Stomach (tissue), 4 donors: ENCODE results near the gene SGIP1.

Source experiments
- EP300 ChIP-seq: sonication (generic); formaldehyde crosslinking; IDR thresholded peaks from one replicate; pipeline ENCODE4 v1.6.1; 2017; ENCODE audit warnings: antibody characterized with exemption
- POLR2A ChIP-seq, 4 donors: fragments of 450-650 bp; IDR thresholded peaks; one replicate each; pipeline ENCODE4 v1.6.1; 2016; ENCODE audit warnings: antibody characterized with exemption in 4 of 4, control low read depth in 2 of 4, mild to moderate bottlenecking in 1 of 4, moderate library complexity in 1 of 4

GRCh38 chr1:66695116-66695515, 161.2 kb downstream of the SGIP1 start:
- TF ChIP-seq EP300 (no peak), POLR2A (IDR thresholded peaks at IDR 0.05) (no peak)
